HG03442 (cell line): ENCODE data around the gene C18orf63.
"Not testable (repeated sequence)": the region's sequence is repeated elsewhere in the genome, so short reads cannot be mapped to it uniquely, and the experiment has no call there.

ENCODE experiments used
- ATAC-seq: cut with Tn5 transposase; IDR thresholded peaks from one replicate; pipeline ENCODE4 v1.9.1; 2021; ENCODE audit warnings: mild to moderate bottlenecking, moderate library complexity; ENCODE audit not compliant: unreplicated experiment

C18orf63 gene

DNA sequence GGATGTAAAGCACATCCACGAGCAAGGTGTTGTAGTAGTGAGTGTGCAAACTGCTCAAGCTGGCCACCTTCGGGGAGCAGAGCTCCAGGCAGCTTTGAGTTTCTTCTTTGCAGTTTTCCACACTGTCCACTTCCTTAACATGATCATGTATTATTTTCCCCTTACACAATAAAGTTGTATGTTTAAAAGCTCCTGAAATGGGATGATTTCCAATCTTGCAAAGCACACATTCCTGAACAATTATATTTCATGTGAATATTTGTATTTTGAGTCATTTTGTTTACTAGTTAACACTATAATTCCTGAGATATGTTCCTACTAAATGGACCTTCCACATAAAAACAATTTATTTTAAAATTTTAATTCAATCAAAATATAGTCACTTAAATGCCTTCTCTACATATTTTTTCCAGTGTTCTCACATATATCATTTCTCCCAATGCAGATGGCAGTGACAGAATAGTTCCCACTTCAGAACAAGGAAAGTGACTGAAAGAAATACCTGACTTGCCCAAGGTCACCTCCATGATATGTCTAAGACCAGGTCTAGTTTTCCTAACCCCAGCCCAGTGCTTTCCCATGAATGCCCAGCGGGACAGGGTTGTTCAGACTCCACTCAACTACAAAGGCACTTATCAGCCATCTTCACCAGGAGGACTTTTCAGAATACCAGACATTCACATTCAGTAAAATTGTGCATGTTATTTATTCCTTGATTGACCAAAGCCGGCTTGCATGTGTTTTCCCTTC is 29.4 kb upstream of the C18orf63 start:
- ATAC-seq = no peak

DNA sequence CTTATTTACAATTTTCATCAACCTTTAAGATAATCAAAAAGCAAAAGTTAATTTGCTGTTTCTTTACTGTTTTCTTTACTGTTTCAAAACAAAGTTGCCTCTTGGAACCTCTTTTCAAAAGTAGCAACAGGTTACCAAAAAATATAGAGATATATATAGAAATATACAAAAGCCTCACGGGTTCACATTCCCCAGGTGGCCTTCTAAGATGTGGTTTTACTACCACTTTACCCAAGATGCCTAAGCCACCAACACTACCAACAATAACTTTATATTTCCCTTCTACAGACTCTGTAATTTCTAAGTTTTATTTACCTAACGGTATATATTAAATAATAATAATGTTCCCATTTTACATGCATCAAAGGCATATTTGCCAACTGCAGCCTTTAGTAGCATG is 28.8 kb upstream of the C18orf63 start:
- no peak for ATAC-seq

DNA sequence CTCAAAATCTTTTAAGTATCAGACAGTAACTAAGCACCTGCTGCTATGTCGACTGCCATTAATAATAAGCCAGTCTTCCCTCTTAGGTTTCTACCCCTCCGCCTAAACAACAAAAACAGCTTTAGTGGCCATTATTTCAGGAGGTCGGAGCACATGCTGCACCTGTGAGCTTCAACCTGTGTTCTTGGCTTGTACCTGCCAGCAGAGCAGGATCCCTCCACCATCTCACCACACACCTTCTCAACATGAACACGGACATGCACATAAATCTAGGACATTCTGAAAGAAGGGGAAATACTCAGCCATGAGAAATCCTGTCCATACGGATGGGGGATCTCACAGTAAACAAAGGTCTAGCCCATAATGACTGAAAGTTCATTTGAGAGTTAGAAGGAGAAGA is 27.6 kb upstream of the C18orf63 start:
- ATAC-seq = no peak

DNA sequence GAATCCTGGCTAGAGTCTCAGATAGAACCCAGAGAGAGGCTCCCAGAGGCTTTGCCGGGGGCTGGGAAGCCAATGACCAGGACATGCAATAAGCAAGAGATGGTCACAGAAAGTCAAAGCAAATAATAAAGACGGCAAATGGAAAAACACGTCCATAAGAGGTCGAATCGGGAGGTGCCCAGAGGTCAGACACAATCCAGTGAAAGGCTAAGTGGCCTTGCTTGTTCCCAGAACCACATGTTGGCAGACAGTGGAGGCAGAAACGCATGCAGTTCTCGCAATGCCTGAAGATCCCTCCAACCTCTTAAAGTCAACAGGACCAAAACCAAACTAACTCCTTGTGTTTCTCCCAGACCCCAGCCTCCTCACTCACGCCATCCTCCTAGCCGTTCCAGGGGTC is 26.9 kb upstream of the C18orf63 start:
- ATAC-seq = no peak

DNA sequence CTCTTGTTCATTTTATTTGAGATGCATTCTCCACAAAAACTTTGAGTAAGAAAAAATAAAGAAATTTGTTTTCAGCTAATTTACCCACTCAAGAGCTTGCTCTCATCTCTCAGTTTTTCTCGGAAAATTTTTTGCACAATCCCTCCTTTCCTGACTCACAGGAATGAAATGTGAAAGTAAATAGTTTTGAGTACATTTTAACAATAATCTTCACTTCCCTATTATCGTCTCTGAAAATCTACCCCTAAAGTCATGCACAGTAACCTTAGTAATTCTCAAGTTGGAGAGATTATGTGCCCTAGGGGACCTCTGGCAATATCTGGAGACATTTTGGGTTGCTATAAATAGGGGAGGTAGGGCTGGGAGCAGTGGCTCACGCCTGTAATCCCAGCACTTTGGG is 26.5 kb upstream of the C18orf63 start:
- no peak for ATAC-seq

DNA sequence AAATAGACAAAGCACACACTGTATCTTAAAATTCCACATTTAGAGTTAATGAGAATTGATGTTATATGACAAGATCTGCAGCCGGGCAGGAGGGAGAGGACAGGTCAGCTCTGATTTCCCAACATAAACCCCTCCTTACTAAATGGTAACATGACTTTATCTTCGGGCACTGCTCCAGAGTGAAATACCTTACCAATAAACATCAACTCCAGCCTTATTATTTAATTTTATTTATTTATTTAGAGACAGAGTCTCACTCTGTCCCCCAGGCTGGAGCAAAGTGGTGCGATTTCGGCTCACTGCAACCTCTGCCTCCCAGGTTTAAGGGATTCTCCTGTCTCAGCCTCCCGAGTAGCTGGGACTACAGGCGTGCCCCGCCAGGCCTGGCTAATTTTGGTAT is 25.6 kb upstream of the C18orf63 start:
- no peak for ATAC-seq

DNA sequence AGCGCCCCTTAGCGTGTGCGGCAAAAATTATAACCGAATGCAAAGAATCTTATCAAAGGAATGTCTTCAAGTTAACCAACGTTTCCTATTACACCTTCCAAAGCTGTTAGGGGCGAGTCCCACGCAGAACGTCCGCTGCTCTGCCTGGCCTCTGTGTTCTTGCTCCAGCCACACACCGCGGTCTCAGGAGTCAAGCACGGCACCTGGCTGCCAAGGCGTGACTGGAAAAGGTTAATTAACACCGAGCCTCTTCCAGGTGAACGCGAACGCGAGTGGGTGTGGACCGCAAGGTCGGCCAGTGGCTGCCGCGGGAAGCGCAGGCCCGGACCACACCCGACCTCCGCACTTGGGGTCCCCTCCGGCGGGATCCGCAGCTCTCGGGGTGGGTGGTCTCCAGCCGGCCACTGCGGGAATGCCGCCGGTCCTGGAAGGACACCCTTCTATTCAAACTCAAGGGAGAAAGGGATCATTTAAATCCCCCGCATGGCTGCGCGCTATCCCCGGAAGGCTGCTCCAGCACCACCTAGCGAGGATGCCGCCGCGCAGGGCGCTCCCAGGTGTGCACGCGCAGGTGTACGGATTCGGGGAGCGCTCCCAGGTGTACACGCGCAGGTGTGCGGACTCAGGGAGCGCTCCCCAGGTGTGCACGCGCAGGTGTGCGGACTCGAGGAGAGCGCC is 24.7 kb upstream of the C18orf63 start:
- no peak for ATAC-seq

- peak; percentile 0 for ATAC-seq
Observed at GRCh38 chr18:74291472-74291770, 24.2 kb upstream of the C18orf63 start.

DNA sequence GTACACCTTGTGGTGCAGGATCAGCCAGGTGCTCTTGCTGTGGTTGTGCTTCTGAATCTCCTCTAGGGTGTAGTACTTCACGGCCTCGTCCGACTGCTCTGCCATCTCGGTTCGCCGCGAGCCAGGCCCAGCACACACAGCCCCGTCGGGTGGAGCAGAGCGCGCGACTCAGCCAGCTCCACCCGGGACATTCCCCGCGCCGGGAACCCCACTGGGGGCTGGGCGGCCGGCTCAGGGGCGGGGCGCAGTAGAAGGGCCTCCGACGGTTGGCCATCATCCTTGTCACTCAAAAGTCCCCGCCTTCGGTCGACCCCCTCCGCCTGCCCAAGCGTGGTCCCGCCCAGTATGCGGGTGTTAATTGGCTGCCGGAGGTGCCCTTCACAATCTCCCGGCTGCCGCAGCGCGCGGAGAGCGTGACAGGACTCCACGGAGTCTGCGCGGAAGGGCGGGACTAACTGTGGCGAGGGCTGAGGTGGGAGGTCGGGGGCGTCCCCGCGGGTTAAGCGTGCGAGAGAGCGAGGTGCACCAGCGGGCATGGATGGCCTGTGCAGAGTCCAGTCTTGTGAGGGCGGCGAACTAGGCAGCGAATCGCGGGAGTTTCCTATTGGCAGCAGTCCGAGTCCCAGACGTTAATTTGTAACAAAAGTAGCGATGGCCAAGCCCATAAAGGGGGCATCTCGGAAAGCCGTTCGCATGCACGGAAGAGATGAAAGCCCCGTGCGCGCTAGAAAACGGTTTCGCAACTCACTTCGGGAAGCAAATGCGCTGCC is 23.7 kb upstream of the C18orf63 start, which contains the start of gene CYB5A:
CYB5A (minus strand) TSS at position 193 of the 770 bp plus-strand sequence; CDS start at position 105, 88 bp downstream.
- ATAC-seq = peak; percentile 99

GRCh38 chr18:74292541-74292858 is 23.1 kb upstream of the C18orf63 start:
- ATAC-seq = no peak

DNA sequence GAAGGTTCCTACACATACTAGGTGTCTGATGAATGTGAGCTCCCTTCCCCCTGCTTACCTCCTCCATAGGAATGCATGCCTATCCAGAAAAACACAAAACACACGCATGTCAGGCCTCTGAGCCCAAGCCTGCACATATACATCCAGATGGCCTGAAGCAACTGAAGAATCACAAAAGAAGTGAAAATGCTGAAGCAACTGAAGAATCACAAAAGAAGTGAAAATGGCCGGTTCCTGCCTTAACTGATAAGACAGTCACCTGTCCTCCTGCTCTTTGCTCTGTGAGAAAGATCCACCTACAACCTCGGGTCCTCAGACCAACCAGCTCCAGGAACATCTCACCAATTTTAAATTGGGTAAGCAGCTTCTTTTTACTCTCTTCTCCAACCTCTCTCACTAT is 22.7 kb upstream of the C18orf63 start:
- ATAC-seq = not testable (repeated sequence)

DNA sequence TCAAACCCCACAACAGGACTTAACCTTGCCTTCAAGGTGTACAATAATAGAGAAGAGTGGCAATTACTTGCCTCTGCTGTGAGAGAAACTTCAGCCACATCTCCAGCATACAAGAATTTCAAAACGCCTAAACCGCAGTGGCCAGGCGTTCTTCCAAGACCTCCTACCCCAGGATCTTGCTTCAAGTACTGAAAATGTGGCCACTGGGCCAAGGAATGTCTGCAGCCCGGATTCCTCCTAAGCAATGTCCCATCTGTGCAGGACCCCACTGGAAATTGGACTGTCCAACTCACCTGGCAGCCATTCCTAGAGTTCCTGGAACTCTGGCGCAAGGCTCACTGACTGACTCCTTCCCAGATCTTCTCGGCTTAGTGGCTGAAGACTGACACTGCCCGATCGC is 21.1 kb upstream of the C18orf63 start:
- no peak for ATAC-seq

DNA sequence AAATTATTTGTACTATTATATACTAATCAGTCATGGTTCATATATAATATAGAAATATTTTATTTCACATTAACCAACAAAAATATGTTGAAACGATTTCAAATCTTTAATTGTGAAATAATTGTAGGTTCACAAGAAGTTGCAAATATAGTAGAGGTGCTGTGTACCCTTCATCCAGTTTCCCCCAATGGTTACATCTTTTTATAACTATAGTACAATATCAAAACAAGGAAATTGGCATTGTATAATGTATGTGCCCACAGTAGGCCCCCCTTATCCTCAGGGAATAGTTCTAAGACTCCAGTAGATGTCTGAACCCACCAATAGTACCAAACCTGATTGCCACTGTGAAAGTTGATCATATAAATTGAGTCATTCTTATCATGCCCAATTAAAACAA is 16.5 kb upstream of the C18orf63 start:
- ATAC-seq = no peak

DNA sequence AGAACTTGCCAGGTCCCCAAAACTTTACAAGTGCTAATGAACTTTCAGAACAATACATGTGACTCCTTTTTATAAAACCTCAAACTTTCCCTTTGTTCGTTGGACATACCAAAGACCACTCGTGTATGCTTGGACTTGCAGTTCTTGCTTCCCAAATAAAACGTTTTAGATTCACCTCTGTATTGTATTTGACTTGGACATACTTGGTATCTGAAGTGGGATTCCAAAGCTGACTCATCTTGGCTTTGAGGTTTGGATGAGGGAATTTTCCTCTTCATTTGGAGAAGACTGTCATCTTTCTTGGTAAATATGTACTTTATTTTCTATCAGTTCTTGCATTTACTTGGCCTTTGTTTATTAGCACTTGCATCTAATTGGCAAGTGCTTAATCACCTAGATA is 15.9 kb upstream of the C18orf63 start:
- ATAC-seq = no peak

GRCh38 chr18:74303306-74303705 is 12.3 kb upstream of the C18orf63 start:
- ATAC-seq = no peak

GRCh38 chr18:74303936-74304335 is 11.7 kb upstream of the C18orf63 start:
- no peak for ATAC-seq

DNA sequence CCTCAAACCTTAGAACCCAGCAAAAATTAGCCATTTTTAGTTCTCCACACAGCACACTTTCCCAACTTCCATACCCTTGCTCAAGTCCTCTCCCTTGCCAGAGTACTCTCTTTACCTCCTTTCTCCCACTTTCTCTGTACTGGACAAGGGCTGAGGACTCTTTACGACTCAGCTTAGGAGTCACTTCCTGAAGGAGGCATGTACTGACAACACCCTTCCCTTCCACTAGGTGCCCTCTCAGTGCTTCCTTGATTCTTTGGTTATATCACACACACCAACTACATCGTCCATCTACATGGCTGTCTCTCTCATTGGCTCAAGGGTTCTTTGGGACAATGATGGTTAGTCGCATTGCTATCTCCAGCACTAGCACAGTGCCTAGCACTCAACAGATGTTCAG is 5.2 kb upstream of the C18orf63 start:
- ATAC-seq = peak; percentile 98

GRCh38 chr18:74311000-74311399 is 4.6 kb upstream of the C18orf63 start:
- no peak for ATAC-seq

DNA sequence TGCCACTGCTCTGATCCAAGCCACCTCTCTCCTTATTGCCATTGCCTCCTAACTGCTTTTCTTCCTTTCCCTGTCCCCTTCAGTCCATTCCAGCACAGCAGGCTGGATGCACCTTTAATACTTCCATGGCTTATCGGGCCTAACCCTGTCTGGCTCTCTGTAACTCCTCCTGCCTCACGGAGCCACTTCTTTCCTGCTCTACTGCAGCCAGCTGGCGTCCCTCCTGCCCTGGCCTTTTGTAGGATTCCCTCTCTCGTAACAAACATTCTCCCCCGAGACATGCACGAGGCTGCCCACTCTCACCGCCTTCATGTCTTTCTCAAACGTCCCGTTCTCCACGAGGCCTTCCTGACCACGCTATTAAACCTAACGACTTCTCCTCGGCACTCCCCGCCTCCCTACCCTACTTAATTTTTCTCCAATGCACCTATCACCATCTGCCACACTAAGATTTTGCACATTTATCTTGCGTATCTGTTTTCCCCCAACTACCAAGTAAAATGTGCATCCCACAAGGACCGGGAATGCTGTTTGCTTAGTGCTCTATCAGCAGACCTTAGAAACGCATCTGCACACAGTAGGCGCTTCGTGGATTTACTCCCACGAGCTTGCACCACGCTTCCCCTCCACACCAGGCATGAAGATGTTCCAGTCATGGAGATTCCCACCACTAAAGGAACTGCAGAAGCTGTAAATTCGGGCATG is 728 bp upstream of the C18orf63 start:
- ATAC-seq = no peak

DNA sequence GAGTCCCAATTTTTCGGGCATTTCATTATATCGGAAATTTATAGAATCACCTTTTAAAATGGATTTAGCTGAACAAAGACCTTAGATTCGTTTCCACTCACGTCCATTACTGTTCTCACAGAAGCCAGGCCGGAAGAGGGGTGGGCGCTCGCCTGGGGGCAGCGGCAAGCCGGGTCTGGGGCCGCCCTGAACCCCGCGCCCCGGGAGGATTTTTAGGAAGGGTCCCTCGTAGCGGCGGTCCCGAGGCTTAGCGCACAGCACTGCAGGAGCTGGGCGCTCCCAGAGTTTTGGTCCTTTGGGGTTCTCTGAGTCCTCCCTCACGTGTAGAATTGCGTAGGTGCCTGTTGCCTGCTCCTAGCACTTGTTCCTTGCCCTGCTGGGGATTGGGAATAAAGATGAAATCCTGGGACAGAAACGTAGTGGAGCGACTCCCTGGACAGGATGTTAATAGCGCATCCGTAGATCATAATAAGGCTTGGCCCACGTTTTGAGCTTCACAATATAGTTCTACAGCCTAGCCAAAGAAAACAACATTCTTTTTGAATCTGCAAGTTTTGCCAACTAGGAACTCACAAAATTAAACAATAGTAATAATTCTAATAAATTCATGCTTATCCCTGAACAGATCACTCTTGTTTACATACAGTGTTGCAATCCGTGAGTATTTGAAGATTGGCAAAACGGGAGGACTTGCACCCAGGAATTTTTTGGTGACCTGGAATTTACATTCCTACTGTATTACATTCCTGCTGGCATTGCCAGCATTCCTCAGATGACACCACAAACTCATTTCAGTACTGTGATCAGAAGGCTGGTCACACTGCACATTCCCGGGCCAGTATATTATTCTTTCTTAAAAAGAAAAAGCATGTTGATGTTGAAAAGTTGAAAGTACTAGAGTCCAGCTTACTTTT is 875 bp downstream of the C18orf63 start:
- no peak for ATAC-seq
